Dedifferentiated amniotic fluid mesenchymal stem cell (primary cell): Measurements from ENCODE around the gene OBSCN.

Experiments used
- DNase-seq: peaks from one replicate; pipeline ENCODE4 v3.0.0-alpha.2; 2016; ENCODE audit errors: extremely low spot score

OBSCN gene

GRCh38 chr1:228190182-228190581, 17.7 kb upstream of the OBSCN start:
- DNase-seq: no peak

- DNase-seq: no peak
Measured at GRCh38 chr1:228190778-228191177, 17.1 kb upstream of the OBSCN start.

- DNase-seq: no peak
Measured at GRCh38 chr1:228194436-228194835, 13.4 kb upstream of the OBSCN start.

- no peak for DNase-seq
Measured at GRCh38 chr1:228194921-228195812, 12.7 kb upstream of the OBSCN start.

GRCh38 chr1:228197555-228198147, 10.2 kb upstream of the OBSCN start:
- DNase-seq: no peak

GRCh38 chr1:228198977-228199590, 8.8 kb upstream of the OBSCN start:
- no peak for DNase-seq

- DNase-seq: no peak
Measured at GRCh38 chr1:228204958-228205357, 2.9 kb upstream of the OBSCN start.

GRCh38 chr1:228205526-228206436, 2.1 kb upstream of the OBSCN start:
- DNase-seq: no peak

GRCh38 chr1:228206582-228207351, 1.1 kb upstream of the OBSCN start:
- DNase-seq: no peak

GRCh38 chr1:228207381-228207810, 448 bp upstream of the OBSCN start:
- no peak for DNase-seq

- DNase-seq: no peak
Measured at GRCh38 chr1:228208831-228209551, 1.1 kb downstream of the OBSCN start.

- no peak for DNase-seq
Measured at GRCh38 chr1:228209657-228210056, 1.8 kb downstream of the OBSCN start.

- DNase-seq: no peak
Measured at GRCh38 chr1:228210076-228210651, 2.3 kb downstream of the OBSCN start.

GRCh38 chr1:228210712-228211530, 3.1 kb downstream of the OBSCN start:
- DNase-seq: no peak

GRCh38 chr1:228211531-228212414, 3.9 kb downstream of the OBSCN start:
- DNase-seq: no peak

- no peak for DNase-seq
Measured at GRCh38 chr1:228212415-228212965, 4.6 kb downstream of the OBSCN start.

GRCh38 chr1:228212966-228213844, 5.4 kb downstream of the OBSCN start:
- peak; percentile 77 for DNase-seq
